HG03060 (cell line): ENCODE results near the gene MIXL1.
"Not testable (repeated sequence)": the region's sequence is repeated elsewhere in the genome, so short reads cannot be mapped to it uniquely, and the experiment has no call there.

Experiments used
- ATAC-seq: cut with Tn5 transposase; IDR thresholded peaks from one replicate; pipeline ENCODE4 v1.9.1; 2021; ENCODE audit warnings: low read depth, moderate number of reproducible peaks; ENCODE audit not compliant: unreplicated experiment

Gene MIXL1

DNA sequence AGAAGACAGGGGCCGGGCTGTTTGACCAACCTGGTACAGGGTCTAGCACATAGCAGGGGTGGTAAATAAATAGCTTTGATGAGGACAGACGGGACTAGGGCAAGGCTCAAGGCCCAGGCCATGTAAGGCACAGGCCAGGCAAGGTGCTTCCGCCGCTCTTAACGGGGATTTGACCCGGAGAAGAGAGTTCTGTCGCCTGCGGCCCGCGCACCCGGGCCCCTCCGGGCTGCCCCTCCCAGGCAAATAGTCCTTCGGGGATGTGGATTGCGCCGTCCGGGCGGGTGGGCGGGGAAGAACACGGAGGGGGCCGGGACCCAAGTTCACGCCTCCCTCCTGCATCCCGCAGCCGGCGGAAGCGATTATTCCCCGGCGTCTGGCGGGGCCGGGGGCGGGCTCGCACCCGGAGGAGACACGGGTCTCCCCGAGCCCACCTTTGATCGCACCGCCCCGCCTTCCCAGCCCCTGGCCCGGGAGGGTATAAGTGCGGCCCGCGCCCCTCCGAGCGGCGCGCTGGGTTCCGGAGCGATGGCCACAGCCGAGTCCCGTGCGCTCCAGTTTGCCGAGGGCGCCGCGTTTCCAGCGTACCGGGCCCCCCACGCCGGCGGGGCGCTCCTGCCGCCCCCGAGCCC lies at the start of gene MIXL1:
TSS of gene MIXL1 (plus strand) at position 508 of the 629 bp plus-strand sequence. CDS start at position 526, 18 bp downstream.
- ATAC-seq = no peak

DNA sequence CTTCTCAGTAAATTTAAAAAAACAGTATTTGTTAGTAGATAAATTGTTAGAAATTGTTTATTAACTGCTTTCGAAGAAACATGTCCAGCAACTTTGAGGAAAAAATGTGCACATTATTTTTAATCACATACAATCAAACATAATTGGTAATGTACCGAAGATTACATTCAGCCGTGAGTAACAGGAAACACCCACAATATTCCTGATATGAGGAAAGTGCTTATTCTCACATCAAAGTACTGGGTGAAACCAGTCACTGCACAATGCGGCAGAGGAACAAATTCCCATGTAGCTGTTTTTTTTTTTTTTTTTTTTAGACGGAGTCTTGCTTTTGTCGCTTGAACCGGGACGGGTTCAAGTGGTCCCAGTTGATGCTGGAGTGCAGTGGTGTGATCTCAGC lies 46.6 kb upstream of the MIXL1 start:
- ATAC-seq = no peak

DNA sequence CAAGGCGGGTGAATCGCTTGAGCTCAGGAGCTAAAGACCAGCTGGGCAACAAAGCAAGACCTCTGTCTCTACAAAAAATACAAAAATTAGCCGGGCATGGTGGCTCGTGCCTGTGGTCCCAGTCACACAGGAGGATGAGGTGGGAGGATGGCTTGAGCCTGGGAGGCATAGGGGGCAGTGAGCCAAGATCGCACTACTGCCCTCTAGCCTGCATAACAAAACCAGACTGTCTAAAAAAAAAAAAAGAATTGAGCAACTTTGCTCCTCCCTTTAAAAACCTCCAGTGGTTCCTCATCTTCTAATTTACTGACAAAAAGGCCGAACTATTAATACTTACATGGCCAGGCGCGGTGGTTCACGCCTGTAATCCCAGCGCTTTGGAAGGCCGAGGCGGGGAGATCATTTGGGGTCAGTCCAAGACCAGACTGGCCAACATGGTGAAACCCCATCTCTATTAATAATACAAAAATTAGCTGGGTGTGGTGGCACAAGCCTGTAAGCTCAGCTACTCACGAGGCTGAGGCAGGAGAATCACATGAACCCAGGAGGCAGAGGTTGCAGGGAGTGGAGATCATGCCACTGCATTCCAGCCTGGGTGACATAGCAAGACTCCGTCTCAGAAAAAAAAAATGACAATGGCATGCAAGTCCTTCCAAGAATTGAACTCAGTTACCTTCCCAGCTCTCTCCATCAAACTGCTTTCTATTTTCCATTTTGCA lies 41.3 kb upstream of the MIXL1 start:
- no peak for ATAC-seq

DNA sequence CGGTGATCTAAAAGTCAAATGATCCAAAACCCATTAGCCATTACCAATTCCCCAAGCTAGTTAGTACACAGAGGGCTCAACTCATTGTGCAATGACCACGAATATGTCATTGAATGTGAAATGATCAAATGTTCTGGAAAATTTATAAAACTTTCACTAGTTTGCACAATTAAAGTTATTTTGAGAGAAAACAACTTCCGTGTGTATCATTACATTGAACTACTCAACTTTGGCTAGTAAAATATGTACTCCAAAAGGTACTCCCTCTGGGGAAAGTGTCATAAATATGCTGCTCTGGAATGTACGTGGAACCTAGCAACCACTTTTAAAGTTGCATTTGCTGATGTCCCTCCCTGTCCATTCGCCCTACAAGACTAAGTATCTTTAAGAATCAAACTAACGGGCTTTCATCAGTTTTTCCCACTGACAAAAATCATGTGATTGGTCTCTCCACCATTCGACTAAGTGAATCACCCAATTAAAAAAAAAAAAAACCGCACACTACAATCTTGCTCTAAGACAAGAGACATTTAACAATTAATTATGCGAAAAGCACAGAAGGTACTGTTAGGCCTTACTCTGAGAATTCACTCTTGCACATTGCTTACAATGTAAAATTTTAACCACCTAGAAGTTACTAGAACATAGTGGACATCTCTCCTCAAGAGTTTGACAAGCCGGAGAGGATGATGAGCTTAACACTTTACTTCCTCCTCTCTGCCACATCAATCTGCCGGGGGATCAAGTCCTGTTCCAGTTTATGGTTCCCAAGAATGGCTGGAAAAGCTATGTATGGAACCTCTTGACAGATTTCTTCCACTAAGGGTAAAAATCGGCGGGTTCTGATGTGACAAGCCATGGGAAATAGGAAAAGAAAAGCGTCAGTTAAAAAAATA lies 38.1 kb upstream of the MIXL1 start:
- no peak for ATAC-seq

DNA sequence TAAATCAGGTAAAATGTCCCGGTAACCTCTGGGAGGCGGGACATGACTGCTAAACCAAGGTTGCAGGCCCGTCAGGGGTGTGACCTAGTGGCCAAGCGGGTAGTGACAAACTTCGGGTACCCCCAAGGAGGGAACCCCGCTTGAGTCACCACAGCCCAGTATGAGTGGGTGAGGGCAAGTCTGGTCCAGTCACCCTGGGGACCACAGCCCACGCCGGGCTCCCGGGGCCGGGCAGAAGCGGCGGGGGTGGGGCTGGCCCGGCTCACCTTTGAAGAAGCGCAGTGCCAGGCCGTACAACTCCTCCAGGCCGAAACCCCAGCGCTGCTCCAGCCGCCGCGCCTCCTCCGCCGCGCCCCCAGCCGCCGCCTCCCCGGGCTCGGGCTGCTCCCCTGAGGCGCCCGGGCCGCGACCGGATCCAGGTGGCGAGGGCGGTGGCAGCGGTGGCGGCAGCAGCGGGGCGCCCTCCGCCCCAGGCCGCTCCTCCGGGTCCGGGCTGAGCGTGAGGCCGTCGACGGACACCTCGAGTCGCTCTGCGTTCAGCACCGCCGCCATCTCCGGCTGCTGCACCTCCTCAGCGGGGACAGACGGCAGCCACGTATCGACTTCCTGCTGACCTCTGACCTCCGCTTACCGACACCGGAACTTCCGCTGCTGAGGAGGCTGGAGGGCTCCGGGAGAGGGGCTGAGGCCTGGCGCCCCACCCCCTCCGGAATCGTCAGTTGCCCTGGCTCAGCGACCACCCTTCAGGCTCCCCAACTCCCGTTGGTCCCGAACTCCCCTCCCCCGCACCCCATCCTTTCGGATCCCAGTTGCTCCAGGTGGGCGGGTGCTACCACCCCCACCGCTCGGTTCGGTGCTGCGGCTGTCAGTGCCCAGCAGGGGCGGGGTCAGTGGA lies 37.1 kb upstream of the MIXL1 start, which contains the start of gene ACBD3:
TSS of gene ACBD3 (minus strand) at position 618 of the 895 bp plus-strand sequence. CDS start at position 552, 66 bp downstream.
- ATAC-seq = peak; percentile 89

DNA sequence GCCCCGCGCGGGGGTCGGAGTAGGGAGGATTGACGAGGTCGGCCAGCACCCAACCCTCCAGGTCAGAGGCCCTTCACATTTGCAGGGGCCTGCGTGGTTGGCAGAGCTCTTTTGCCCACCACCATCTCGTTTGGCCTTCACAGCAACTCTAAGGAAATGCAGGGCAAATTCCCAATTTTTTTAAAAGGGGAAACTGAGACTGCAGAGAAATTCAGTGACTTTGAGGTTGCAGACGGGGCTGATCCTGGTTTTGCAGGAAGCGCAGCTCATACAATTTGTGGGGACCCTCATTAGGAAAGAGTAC lies 36.5 kb upstream of the MIXL1 start:
- no peak for ATAC-seq

DNA sequence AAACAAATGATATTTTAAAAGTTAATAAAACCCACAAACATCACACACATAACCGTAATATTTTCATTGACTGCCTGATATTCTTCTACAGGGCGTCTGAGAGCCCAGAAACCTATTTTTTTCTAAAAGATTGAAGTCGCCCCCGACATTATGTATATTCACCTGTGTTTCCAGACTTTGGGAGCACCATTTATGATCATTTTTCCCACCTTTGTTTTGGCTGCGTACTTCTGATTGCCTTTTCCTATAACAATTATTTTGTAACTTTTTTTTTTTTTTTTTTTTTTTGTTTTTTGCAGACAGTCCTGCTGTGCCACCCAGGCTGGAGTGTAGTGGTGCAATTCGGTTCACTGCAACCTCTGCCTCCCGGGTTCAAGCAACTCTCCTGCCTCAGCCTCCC lies 36.1 kb upstream of the MIXL1 start:
- ATAC-seq = no peak

DNA sequence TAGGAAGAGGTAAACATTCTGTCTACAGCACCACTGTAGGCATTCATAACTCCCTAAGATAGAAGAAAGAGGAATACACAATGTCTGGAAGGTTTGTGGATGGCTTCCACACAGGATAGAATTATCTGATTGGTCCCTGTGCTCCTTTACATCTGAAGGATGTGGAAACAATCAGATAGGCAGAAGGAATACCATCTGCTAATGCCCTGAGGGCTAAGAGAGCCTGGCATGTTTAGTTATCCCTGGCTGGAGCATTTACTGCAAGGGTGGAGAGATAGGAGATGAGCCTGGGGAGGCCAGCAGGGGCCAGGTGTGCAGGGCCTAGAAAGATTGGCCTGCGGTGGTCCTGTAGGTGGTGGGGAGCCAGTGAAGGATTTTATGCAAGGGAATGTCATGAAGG lies 28.3 kb upstream of the MIXL1 start:
- no peak for ATAC-seq

DNA sequence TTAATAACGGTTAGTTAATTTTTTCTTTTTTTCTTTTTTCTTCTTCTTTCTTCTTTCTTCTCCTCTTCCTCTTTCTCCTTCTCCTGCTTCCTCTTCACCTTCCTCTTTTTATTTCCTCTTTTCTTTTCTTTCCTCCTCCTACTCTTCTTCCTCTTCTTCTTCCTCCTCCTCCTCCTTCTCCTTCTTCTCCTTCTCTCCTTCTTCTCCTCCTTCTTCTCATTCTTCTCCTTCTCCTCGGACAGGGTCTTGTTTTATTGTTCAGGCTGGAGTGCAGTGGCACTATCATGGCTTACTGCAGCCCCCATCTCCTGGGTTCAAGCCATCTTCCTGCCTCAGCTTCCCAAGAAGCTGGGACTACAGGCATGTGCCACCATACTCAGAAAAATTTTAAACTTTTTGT lies 23.5 kb upstream of the MIXL1 start:
- no peak for ATAC-seq

DNA sequence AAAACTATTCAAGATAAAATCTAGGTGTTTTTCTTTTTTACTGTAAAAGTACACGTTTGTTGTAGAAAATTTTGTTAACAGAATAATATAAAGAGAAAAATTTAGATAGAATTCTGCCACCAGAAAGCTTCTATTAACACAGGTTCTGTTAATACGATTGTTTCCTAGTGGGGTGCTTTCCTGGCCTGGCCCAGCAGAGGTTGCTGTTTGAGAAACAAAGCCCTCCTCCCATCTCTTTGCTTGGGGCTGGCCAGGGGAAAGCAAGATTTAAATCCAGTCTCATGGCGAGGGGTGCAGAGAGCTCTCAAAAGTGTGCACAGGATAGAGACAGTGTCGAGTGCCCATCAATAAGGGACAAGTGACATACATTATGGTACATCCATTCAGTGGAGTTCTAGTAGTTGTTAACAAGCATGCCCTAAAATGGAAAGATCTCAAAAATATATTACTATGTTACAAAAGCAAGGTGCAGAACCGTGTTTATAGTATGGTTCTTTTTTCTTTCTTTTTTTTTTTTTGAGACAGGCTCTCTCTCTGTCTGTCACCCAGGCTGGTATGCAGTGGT lies 22.4 kb upstream of the MIXL1 start:
- ATAC-seq = no peak

DNA sequence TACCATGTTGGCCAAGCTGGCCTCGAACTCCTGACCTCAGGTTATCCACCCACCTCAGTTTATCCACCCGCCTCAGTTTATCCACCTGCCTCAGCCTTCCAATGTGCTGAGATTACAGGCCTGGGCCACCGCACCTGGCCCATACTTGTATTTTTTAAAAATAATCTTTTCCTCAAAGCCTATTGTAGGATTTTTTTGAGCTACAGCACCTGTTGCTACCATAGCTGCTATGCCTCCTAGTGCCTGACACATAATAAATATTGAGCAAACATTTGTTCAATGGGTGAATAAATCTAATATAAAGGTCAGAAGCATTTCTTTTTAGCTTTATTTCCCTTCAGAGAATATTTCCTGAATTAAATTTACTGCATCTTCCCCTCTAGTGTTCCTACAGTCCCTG lies 21.2 kb upstream of the MIXL1 start:
- ATAC-seq = no peak

DNA sequence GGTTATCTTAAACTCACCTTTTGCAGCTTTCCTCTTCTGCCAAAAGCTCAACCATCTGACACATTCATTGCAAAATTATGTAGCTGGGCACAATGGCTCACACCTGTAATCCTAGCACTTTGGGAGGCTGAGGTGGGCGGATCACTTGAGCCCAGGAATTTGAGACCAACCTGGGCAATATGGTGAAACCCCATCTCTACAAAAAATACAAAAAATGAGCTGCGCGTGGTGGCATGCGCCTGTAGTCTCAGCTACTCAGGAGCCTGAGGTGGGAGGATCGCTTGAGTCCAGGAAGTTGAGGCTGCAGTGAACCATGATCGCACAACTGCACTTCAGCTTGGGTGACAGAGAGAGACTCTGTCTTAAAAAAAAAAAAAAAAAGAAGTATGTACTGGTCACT lies 20.8 kb upstream of the MIXL1 start:
- ATAC-seq = not testable (repeated sequence)

DNA sequence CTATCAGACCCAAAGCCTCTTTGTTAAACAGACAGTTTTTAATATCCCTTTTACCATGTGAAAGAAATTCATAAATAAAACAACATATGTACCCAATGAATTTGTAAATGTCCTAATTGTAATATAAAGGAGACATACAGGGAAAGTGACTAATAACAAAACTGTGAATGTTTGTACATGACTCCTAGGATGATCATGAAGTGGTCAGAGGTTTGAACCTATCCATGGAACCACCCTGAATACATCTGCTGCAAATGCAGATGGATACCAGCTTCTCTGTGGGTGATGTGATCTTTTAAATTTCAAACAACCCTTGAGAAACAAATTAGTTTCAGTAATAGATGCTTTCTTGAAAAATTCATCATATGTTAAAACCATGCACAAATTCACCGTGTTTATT lies 20.2 kb upstream of the MIXL1 start:
- no peak for ATAC-seq

DNA sequence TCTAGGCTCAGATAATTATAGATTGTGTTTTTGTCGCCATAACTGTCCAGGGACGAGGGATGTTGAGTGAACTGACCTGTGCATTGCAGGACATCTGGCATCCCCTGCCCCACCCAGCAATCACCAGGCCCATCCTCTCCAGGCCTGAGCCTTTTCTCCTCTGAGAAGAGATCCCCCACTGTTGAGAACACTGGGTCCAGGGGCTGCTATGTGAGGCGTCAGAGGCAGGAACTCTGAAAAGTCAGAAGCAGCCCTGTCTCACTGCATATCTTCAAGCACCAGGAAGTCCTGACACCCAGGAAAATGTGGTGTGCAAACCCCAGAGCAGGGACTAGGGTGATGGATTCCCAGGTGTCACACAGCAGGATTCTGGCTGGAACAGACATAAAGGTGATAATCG lies 19.8 kb upstream of the MIXL1 start:
- ATAC-seq = no peak

DNA sequence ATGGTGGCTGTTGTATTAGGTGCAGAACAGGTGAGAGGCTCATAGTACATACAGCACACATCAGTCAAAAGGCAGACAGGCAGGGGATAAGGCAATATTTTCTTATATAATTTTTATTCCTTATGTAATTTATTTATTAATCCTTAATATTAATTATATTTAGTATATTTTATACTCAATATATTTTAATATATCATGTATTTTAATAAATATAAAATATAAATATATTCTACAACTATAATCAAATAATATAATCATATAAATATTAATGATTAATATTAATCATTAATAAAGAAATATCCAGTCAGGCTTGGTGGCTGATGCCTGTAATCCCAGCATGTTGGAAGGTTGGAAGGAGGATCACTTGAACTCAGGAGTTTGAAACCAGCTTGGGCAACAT lies 19.3 kb upstream of the MIXL1 start:
- no peak for ATAC-seq

DNA sequence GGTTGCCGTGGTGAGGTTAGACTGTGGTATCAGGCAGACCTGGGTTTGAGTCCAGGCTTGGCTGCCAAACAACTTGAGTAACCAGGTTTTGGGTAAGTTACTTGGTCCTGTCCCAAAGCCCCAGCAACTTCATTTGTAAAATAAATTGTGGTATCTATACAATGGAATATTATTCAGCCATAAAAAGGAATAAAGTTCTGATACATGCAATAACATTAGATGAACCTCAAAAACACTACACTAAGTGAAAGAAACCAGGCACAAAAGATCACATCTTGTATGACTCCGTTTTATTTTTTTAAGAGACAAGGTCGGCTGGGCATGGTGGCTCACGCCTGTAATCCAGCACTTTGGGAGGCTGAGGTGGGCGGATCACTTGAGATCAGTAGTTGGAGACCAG lies 16.4 kb upstream of the MIXL1 start:
- no peak for ATAC-seq

DNA sequence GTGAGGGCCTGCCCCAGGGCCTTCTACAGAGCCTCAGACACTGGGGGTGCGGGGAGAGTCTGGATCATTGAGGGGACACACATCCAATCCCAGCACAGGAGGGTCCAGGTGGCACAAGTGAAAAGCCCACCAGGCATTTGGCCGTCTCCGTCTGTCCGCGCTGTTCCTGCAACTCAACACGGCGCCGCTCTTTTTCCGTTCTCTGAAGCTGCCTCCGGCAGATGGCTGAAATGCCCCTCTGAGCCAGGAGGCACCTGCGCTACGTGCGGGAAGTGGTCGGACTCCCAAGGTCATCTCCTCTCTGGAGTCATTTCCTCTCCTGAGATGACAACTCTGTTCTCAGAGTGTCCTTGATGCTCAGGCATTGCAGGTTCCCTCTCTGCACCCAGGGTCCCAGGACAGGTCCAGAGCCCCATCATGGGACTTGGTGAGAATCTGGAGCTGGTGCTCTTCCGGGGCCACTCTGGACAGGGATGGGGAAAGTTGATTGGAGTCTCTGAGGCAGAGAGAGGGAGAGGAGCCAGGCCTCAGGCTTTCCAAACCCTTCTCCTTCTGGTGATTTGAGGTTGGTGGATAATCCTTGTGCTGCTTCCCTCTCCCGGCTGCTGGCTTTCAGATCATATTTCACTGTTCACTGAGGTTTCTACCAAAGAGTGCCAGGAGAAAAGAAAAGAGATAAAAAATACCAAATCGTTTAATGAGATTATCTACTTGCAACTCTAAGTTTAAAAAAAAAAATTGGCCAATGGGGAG lies 14.0 kb upstream of the MIXL1 start:
- ATAC-seq = no peak

DNA sequence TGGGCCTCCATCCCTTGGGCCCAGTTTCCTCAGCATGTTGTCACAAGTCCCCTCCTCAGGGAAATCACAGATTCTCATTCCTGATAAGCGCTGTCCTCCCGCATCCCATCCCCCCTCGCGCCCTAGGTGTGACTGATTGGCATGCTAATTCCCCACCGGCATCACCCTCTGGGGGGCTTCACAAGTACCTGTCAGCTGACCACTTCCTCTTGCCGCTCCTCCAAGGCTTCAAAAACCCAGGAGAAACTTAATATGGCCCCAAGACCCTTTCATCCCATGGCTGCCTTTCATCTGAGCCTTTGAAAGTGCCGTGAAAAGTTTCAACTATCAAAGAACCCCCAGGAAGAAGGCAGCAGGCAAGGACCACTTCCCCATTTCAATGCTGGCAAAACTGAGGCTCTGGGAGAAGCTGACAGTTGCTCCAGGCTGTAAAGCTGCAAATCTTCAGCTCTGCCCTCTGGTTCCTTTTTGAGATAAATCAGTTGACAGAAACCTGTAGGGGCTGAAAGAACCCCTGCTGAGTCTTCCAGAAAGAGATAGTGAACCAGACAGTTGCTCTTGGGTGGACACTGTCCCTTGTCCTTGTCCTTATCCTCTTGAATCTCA lies 12.8 kb upstream of the MIXL1 start:
- ATAC-seq = no peak

DNA sequence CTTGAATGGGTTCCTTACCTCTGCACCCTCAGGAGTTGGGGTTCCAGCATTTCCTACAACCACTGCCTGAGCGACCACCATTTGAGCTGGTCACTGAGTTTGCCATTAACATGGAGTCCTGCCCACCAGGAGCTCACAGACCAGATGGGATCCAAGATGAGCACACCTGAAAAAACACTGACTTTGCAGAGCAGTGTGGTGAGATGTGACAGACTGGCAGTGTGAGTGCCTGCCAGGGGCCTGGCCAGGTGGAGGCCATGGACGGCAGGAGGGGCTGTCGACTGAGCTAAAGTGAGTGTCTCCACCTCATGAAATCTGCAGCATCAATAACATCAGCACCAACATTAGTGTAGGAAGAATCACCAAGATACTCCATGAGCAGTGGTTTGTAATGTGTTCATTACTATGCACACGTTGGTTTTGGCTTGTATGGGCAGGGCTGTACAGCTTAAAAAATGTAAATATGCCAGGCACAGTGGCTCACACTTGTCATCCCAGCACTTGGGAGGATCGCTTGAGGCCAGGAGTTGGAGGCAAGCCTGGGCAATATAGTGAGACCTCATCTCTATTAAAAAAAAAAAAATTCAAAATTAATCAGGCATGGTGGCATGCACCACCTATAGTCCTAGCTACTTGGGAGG lies 12.2 kb upstream of the MIXL1 start:
- no peak for ATAC-seq
